Activated naive CD4-positive, alpha-beta T cell treated with anti-CD3 and anti-CD28 coated beads for 36 hours (primary cell): ENCODE results near the gene PLA2G2D. TPM values are rescaled to one million over a fixed set of nuclear protein-coding genes. Genes with fewer than 3 reads are reported as not detected.

Experiments
- CTCF ChIA-PET: fragments of 350-600 bp; sonication (Branson Sonifier 250); formaldehyde crosslinking; loops from one replicate; lab custom pipeline; 2021; ENCODE audit warnings: antibody characterized with exemption; lab: Charles Lee
- DNase-seq: peaks from one replicate; pipeline ENCODE4 v3.0.0-alpha.2; 2020
- H3K27ac Mint-ChIP-seq: one replicate; pipeline ENCODE4 v1.8.0; 2021; ENCODE audit warnings: mild to moderate bottlenecking, mixed read lengths
- H3K27me3 Mint-ChIP-seq: one replicate; pipeline ENCODE4 v1.8.0; 2021; ENCODE audit warnings: low read depth, mixed read lengths
- H3K36me3 Mint-ChIP-seq: one replicate; pipeline ENCODE4 v1.8.0; 2021; ENCODE audit warnings: low read depth, mixed read lengths
- H3K4me1 Mint-ChIP-seq: one replicate; pipeline ENCODE4 v1.8.0; 2021; ENCODE audit warnings: low read depth, mixed read lengths
- H3K4me3 Mint-ChIP-seq: one replicate; pipeline ENCODE4 v1.8.0; 2021; ENCODE audit warnings: mild to moderate bottlenecking, moderate library complexity, mixed read lengths
- H3K9me3 Mint-ChIP-seq: one replicate; pipeline ENCODE4 v1.8.0; 2021; ENCODE audit warnings: mixed read lengths
- intact Hi-C: fragments of 100-400 bp; cut with micrococcal nuclease; formaldehyde crosslinking; loops from one replicate; pipeline ENCODE4 v1.15.1; 2023
- total RNA-seq, 2 experiments: library from RNA; stranded (reverse); gene quantifications; one replicate each; pipeline ENCODE4 v1.2.3, GENCODE V29; 2021

PLA2G2D gene
- total RNA-seq, 2 experiments from 2014 or later: 0.19 to 0.35 TPM

GRCh38 chr1:20151906-20152598, 32.7 kb upstream of the PLA2G2D start:
- Mint-ChIP-seq H3K27me3 (no peaks in the 10 kb centered on the region), H3K4me1 (peaks cover 9% of the 10 kb centered on the region), H3K27ac (no peak overlapping the region), H3K4me3 (peak overlapping the region; percentile 62), H3K36me3 (no peaks in the 10 kb centered on the region), H3K9me3 (no peaks in the 10 kb centered on the region)
- intact Hi-C loops: loop anchor here (1.0 kb wide), 4 partner anchors 51 to 270 kb away; partner anchors contain the start of gene OTUD3
- peak; percentile 85 for DNase-seq
- CTCF ChIA-PET: interaction anchor here (0.6 to 3.6 kb wide), 28 partner anchors 8 to 393 kb away, joined by 3 to 46 read pairs (median 4); no protein-coding TSS in a partner anchor

- H3K27me3 Mint-ChIP-seq: no peaks in the 10 kb centered on the region
- H3K4me1 Mint-ChIP-seq: peaks cover 9% of the 10 kb centered on the region
- CTCF ChIA-PET: interaction anchor here (0.7 to 3.6 kb wide), 7 partner anchors 8 to 231 kb away, joined by 3 to 46 read pairs (median 4); no protein-coding TSS in a partner anchor
- H3K36me3 Mint-ChIP-seq: no peaks in the 10 kb centered on the region
- H3K9me3 Mint-ChIP-seq: no peaks in the 10 kb centered on the region
- no peak for DNase-seq
- H3K4me3 Mint-ChIP-seq: no peak overlapping the region
- H3K27ac Mint-ChIP-seq: no peak overlapping the region
- intact Hi-C loops: no loop called here
Observed at GRCh38 chr1:20150969-20151368, 31.6 kb upstream of the PLA2G2D start.

GRCh38 chr1:20150326-20150705, 31.0 kb upstream of the PLA2G2D start:
- no peak for DNase-seq
- intact Hi-C loops: no loop called here
- no peaks in the 10 kb centered on the region for H3K36me3 Mint-ChIP-seq
- H3K9me3 Mint-ChIP-seq: no peaks in the 10 kb centered on the region
- H3K27me3 Mint-ChIP-seq: no peaks in the 10 kb centered on the region
- CTCF ChIA-PET: interaction anchor here (0.7 to 3.6 kb wide), 4 partner anchors 34 to 230 kb away, joined by 3 to 46 read pairs (median 3); no protein-coding TSS in a partner anchor
- H3K4me1 Mint-ChIP-seq: peaks cover 9% of the 10 kb centered on the region
- no peak overlapping the region for H3K4me3 Mint-ChIP-seq
- no peak overlapping the region for H3K27ac Mint-ChIP-seq

- CTCF ChIA-PET: interaction anchor here (0.5 to 0.9 kb wide), 3 partner anchors 46 to 60 kb away, joined by 3 read pairs; no protein-coding TSS in a partner anchor
- Mint-ChIP-seq H3K36me3 (no peaks in the 10 kb centered on the region), H3K27me3 (no peaks in the 10 kb centered on the region), H3K4me1 (peaks cover 8% of the 10 kb centered on the region), H3K4me3 (no peak overlapping the region), H3K9me3 (no peaks in the 10 kb centered on the region), H3K27ac (no peak overlapping the region)
- intact Hi-C loops: no loop called here
- no peak for DNase-seq
Observed at GRCh38 chr1:20149601-20150325, 30.4 kb upstream of the PLA2G2D start.

GRCh38 chr1:20148571-20149500, 29.5 kb upstream of the PLA2G2D start:
- CTCF ChIA-PET: no interaction called here
- no peak for DNase-seq
- intact Hi-C loops: no loop called here
- H3K4me1 Mint-ChIP-seq: peaks cover 2% of the 10 kb centered on the region
- H3K4me3 Mint-ChIP-seq: no peak overlapping the region
- H3K9me3 Mint-ChIP-seq: no peaks in the 10 kb centered on the region
- no peaks in the 10 kb centered on the region for H3K27me3 Mint-ChIP-seq
- no peaks in the 10 kb centered on the region for H3K36me3 Mint-ChIP-seq
- no peak overlapping the region for H3K27ac Mint-ChIP-seq

GRCh38 chr1:20147846-20148570, 28.7 kb upstream of the PLA2G2D start:
- Mint-ChIP-seq H3K4me1 (peaks cover 2% of the 10 kb centered on the region), H3K9me3 (no peaks in the 10 kb centered on the region), H3K27ac (no peak overlapping the region), H3K27me3 (no peaks in the 10 kb centered on the region), H3K4me3 (no peak overlapping the region), H3K36me3 (no peaks in the 10 kb centered on the region)
- intact Hi-C loops: no loop called here
- no peak for DNase-seq
- CTCF ChIA-PET: interaction anchor here (1.3 kb wide), 1 partner anchor 46 kb away, joined by 3 read pairs; no protein-coding TSS in a partner anchor

GRCh38 chr1:20143734-20144565, 24.6 kb upstream of the PLA2G2D start:
- CTCF ChIA-PET: interaction anchor here (1.2 kb wide), 1 partner anchor 8 kb away, joined by 4 read pairs; no protein-coding TSS in a partner anchor

GRCh38 chr1:20143318-20143717, 24.0 kb upstream of the PLA2G2D start:
- intact Hi-C loops: no loop called here
- no peak for DNase-seq
- Mint-ChIP-seq H3K27ac (no peak overlapping the region), H3K4me1 (no peaks in the 10 kb centered on the region), H3K36me3 (no peaks in the 10 kb centered on the region), H3K9me3 (no peaks in the 10 kb centered on the region), H3K4me3 (no peak overlapping the region), H3K27me3 (peaks cover 3% of the 10 kb centered on the region)
- CTCF ChIA-PET: interaction anchor here (1.2 kb wide), 1 partner anchor 8 kb away, joined by 4 read pairs; no protein-coding TSS in a partner anchor

More at GRCh38 chr1:20143734-20144565, 24.6 kb upstream of the PLA2G2D start:
- DNase-seq: no peak
- no peaks in the 10 kb centered on the region for H3K9me3 Mint-ChIP-seq
- intact Hi-C loops: no loop called here
- no peaks in the 10 kb centered on the region for H3K36me3 Mint-ChIP-seq
- H3K27ac Mint-ChIP-seq: no peak overlapping the region
- no peak overlapping the region for H3K4me3 Mint-ChIP-seq
- H3K4me1 Mint-ChIP-seq: no peaks in the 10 kb centered on the region
- H3K27me3 Mint-ChIP-seq: no peaks in the 10 kb centered on the region

GRCh38 chr1:20142001-20142710, 22.8 kb upstream of the PLA2G2D start:
- H3K36me3 Mint-ChIP-seq: no peaks in the 10 kb centered on the region
- CTCF ChIA-PET: interaction anchor here (1.2 kb wide), 1 partner anchor 10 kb away, joined by 4 read pairs; no protein-coding TSS in a partner anchor
- no peaks in the 10 kb centered on the region for H3K4me1 Mint-ChIP-seq
- peaks cover 3% of the 10 kb centered on the region for H3K27me3 Mint-ChIP-seq
- H3K4me3 Mint-ChIP-seq: no peak overlapping the region
- H3K9me3 Mint-ChIP-seq: no peaks in the 10 kb centered on the region
- intact Hi-C loops: no loop called here
- no peak for DNase-seq
- no peak overlapping the region for H3K27ac Mint-ChIP-seq

GRCh38 chr1:20141466-20141865, 22.1 kb upstream of the PLA2G2D start:
- H3K9me3 Mint-ChIP-seq: no peaks in the 10 kb centered on the region
- CTCF ChIA-PET: no interaction called here
- peaks cover 3% of the 10 kb centered on the region for H3K27me3 Mint-ChIP-seq
- no peak for DNase-seq
- H3K27ac Mint-ChIP-seq: no peak overlapping the region
- intact Hi-C loops: no loop called here
- no peak overlapping the region for H3K4me3 Mint-ChIP-seq
- no peaks in the 10 kb centered on the region for H3K36me3 Mint-ChIP-seq
- no peaks in the 10 kb centered on the region for H3K4me1 Mint-ChIP-seq
